ENCODE measurements around the gene ZNF669. TPM values are rescaled to one million over a fixed set of nuclear protein-coding genes. Genes with fewer than 3 reads are reported as not detected.
"Not testable (repeated sequence)": the region's sequence is repeated elsewhere in the genome, so short reads cannot be mapped to it uniquely, and the experiment has no call there.

Gene ZNF669
- total RNA-seq (10 to 100 TPM; 11.9 to 12.4 TPM), polyA plus RNA-seq (ENCODE audit: insufficient read length in 2 of 2) (10 to 100 TPM; 11.8 to 12.8 TPM)
- long read RNA-seq, donor 1, partial matches to known transcripts, result 0 of 3 reads
- long read RNA-seq, donor 1, other reads (novel, unspliced or antisense), result 0 of 3 reads
- long read RNA-seq, donor 2, partial matches to known transcripts, result 0 of 1 reads
- long read RNA-seq, donor 2, other reads (novel, unspliced or antisense), result 0 of 1 reads
- long read RNA-seq, donor 3, partial matches to known transcripts, result 0 of 6 reads
- long read RNA-seq, donor 3, other reads (novel, unspliced or antisense), result 0 of 6 reads
- long read RNA-seq, donor 4, transcript ZNF669-204 (4 exons, 1,718 nt), result major isoform, 5 of 5 reads
- long read RNA-seq, donor 4, partial matches to known transcripts, result 0 of 5 reads
- long read RNA-seq, donor 4, other reads (novel, unspliced or antisense), result 0 of 5 reads

GRCh38 chr1:247103859-247104591 lies at the start of gene ZNF669:
ZNF669 (minus strand) TSS chr1:247104356; CDS start chr1:247104199, 157 bp downstream.
- H3K27ac ChIP-seq (ENCODE audit: low read depth, low read length), result peak within 1 kb of the TSS; percentile 86
- peaks cover 18% of the 10 kb centered on the region for H3K36me3 ChIP-seq (ENCODE audit: control insufficient read depth, insufficient read depth, low read length)
- H3K4me3 ChIP-seq (ENCODE audit: low read depth, low read length), result peak within 1 kb of the TSS; percentile 93
- H3K4me1 ChIP-seq (ENCODE audit: control insufficient read depth, insufficient read depth, low read length), result peaks cover 9% of the 10 kb centered on the region
- peak; percentile 89 to 99 (median 96) for DNase-seq (ENCODE audit: low read depth in 4 of 6, low spot score in 6 of 6)
- WGBS (ENCODE audit: insufficient coverage), result 0% methylated on average over 46 of the region's 58 CpGs
- no peaks in the 10 kb centered on the region for H3K9me3 ChIP-seq (ENCODE audit: control insufficient read depth, insufficient read depth, low read length)
- H3K27me3 ChIP-seq (ENCODE audit: control insufficient read depth, insufficient read depth, low read length), result no peaks in the 10 kb centered on the region

GRCh38 chr1:247147781-247148180 lies 43.6 kb upstream of the ZNF669 start:
- Histone ChIP-seq H3K9me3 (ENCODE audit: control insufficient read depth, insufficient read depth, low read length) (peaks cover 14% of the 10 kb centered on the region), H3K4me1 (ENCODE audit: control insufficient read depth, insufficient read depth, low read length) (no peaks in the 10 kb centered on the region), H3K4me3 (ENCODE audit: low read depth, low read length) (no peak overlapping the region), H3K27me3 (ENCODE audit: control insufficient read depth, insufficient read depth, low read length) (no peaks in the 10 kb centered on the region), H3K36me3 (ENCODE audit: control insufficient read depth, insufficient read depth, low read length) (no peaks in the 10 kb centered on the region), H3K27ac (ENCODE audit: low read depth, low read length) (no peak overlapping the region)
- WGBS (ENCODE audit: insufficient coverage), result no CpG with 5 or more reads among the region's 2 CpGs
- DNase-seq (ENCODE audit: low read depth in 4 of 6, low spot score in 6 of 6), result no peak

GRCh38 chr1:247147120-247147519 lies 43.0 kb upstream of the ZNF669 start:
- H3K36me3 ChIP-seq (ENCODE audit: control insufficient read depth, insufficient read depth, low read length); H3K27ac ChIP-seq (ENCODE audit: low read depth, low read length); DNase-seq (ENCODE audit: low read depth in 4 of 6, low spot score in 6 of 6); H3K27me3 ChIP-seq (ENCODE audit: control insufficient read depth, insufficient read depth, low read length); H3K4me3 ChIP-seq (ENCODE audit: low read depth, low read length); H3K4me1 ChIP-seq (ENCODE audit: control insufficient read depth, insufficient read depth, low read length): not testable (repeated sequence)
- H3K9me3 ChIP-seq (ENCODE audit: control insufficient read depth, insufficient read depth, low read length), result peaks cover 12% of the 10 kb centered on the region
- 98% methylated on average over 7 of the region's 10 CpGs for WGBS (ENCODE audit: insufficient coverage)

- H3K27me3 ChIP-seq (ENCODE audit: control insufficient read depth, insufficient read depth, low read length), result no peaks in the 10 kb centered on the region
- no peak overlapping the region for H3K27ac ChIP-seq (ENCODE audit: low read depth, low read length)
- H3K4me1 ChIP-seq (ENCODE audit: control insufficient read depth, insufficient read depth, low read length), result no peaks in the 10 kb centered on the region
- H3K36me3 ChIP-seq (ENCODE audit: control insufficient read depth, insufficient read depth, low read length), result peaks cover 3% of the 10 kb centered on the region
- peaks cover 14% of the 10 kb centered on the region for H3K9me3 ChIP-seq (ENCODE audit: control insufficient read depth, insufficient read depth, low read length)
- H3K4me3 ChIP-seq (ENCODE audit: low read depth, low read length), result no peak overlapping the region
- DNase-seq (ENCODE audit: low read depth in 4 of 6, low spot score in 6 of 6), result no peak
- WGBS (ENCODE audit: insufficient coverage), result 94% methylated on average over 3 of the region's 3 CpGs
Observed at GRCh38 chr1:247146671-247147070, 42.5 kb upstream of the ZNF669 start.

GRCh38 chr1:247145279-247145678 lies 41.1 kb upstream of the ZNF669 start:
- DNase-seq (ENCODE audit: low read depth in 4 of 6, low spot score in 6 of 6), result no peak
- peaks cover 22% of the 10 kb centered on the region for H3K9me3 ChIP-seq (ENCODE audit: control insufficient read depth, insufficient read depth, low read length)
- H3K36me3 ChIP-seq (ENCODE audit: control insufficient read depth, insufficient read depth, low read length), result peaks cover 3% of the 10 kb centered on the region
- H3K27ac ChIP-seq (ENCODE audit: low read depth, low read length), result no peak overlapping the region
- H3K4me3 ChIP-seq (ENCODE audit: low read depth, low read length), result no peak overlapping the region
- WGBS (ENCODE audit: insufficient coverage), result 96% methylated on average over 5 of the region's 6 CpGs
- H3K4me1 ChIP-seq (ENCODE audit: control insufficient read depth, insufficient read depth, low read length), result no peaks in the 10 kb centered on the region
- no peaks in the 10 kb centered on the region for H3K27me3 ChIP-seq (ENCODE audit: control insufficient read depth, insufficient read depth, low read length)

GRCh38 chr1:247139557-247139956 lies 35.4 kb upstream of the ZNF669 start:
- DNase-seq (ENCODE audit: low read depth in 4 of 6, low spot score in 6 of 6); H3K27ac ChIP-seq (ENCODE audit: low read depth, low read length); H3K27me3 ChIP-seq (ENCODE audit: control insufficient read depth, insufficient read depth, low read length); H3K36me3 ChIP-seq (ENCODE audit: control insufficient read depth, insufficient read depth, low read length); H3K4me3 ChIP-seq (ENCODE audit: low read depth, low read length); H3K4me1 ChIP-seq (ENCODE audit: control insufficient read depth, insufficient read depth, low read length): not testable (repeated sequence)
- peaks cover 29% of the 10 kb centered on the region for H3K9me3 ChIP-seq (ENCODE audit: control insufficient read depth, insufficient read depth, low read length)

- 99% methylated on average over 10 of the region's 10 CpGs for WGBS (ENCODE audit: insufficient coverage)
- DNase-seq (ENCODE audit: low read depth in 4 of 6, low spot score in 6 of 6), result no peak
- Histone ChIP-seq H3K27me3 (ENCODE audit: control insufficient read depth, insufficient read depth, low read length) (no peaks in the 10 kb centered on the region), H3K36me3 (ENCODE audit: control insufficient read depth, insufficient read depth, low read length) (peaks cover 6% of the 10 kb centered on the region), H3K9me3 (ENCODE audit: control insufficient read depth, insufficient read depth, low read length) (peaks cover 17% of the 10 kb centered on the region), H3K4me1 (ENCODE audit: control insufficient read depth, insufficient read depth, low read length) (no peaks in the 10 kb centered on the region), H3K4me3 (ENCODE audit: low read depth, low read length) (no peak overlapping the region), H3K27ac (ENCODE audit: low read depth, low read length) (no peak overlapping the region)
Observed at GRCh38 chr1:247131236-247131635, 27.1 kb upstream of the ZNF669 start.

- H3K36me3 ChIP-seq (ENCODE audit: control insufficient read depth, insufficient read depth, low read length); H3K9me3 ChIP-seq (ENCODE audit: control insufficient read depth, insufficient read depth, low read length); H3K27me3 ChIP-seq (ENCODE audit: control insufficient read depth, insufficient read depth, low read length); H3K4me1 ChIP-seq (ENCODE audit: control insufficient read depth, insufficient read depth, low read length); DNase-seq (ENCODE audit: low read depth in 4 of 6, low spot score in 6 of 6); H3K27ac ChIP-seq (ENCODE audit: low read depth, low read length); H3K4me3 ChIP-seq (ENCODE audit: low read depth, low read length): not testable (repeated sequence)
- WGBS (ENCODE audit: insufficient coverage), result 6% methylated on average over 9 of the region's 18 CpGs
Observed at GRCh38 chr1:247127519-247128282, 23.5 kb upstream of the ZNF669 start.

GRCh38 chr1:247126601-247127000 lies 22.4 kb upstream of the ZNF669 start:
- WGBS (ENCODE audit: insufficient coverage), result no CpG with 5 or more reads among the region's 46 CpGs
- H3K27ac ChIP-seq (ENCODE audit: low read depth, low read length); H3K4me1 ChIP-seq (ENCODE audit: control insufficient read depth, insufficient read depth, low read length); H3K4me3 ChIP-seq (ENCODE audit: low read depth, low read length); H3K9me3 ChIP-seq (ENCODE audit: control insufficient read depth, insufficient read depth, low read length); H3K36me3 ChIP-seq (ENCODE audit: control insufficient read depth, insufficient read depth, low read length); H3K27me3 ChIP-seq (ENCODE audit: control insufficient read depth, insufficient read depth, low read length); DNase-seq (ENCODE audit: low read depth in 4 of 6, low spot score in 6 of 6): not testable (repeated sequence)
